Omental fat pad (tissue), 4 donors: ENCODE measurements around the gene COLEC12. TPM values are rescaled to one million over a fixed set of nuclear protein-coding genes. Genes with fewer than 3 reads are reported as not detected.

Experiments used
- ATAC-seq: fragments of 150-250 bp; one replicate; pipeline ENCODE4 v1.9.1; 2016; ENCODE audit warnings: mild to moderate bottlenecking, moderate library complexity; ENCODE audit not compliant: low FRiP score
- DNase-seq: peaks from one replicate; pipeline ENCODE4 v3.0.0-alpha.2; 2019; ENCODE audit warnings: low spot score
- total RNA-seq, 4 donors: library from RNA; depleted of rRNA; stranded (reverse); fragments of >200 nt; gene quantifications; one replicate each; pipeline ENCODE4 v1.1.0, GENCODE V29; 2016
- TF ChIP-seq, protein P1 (sequence below), 3 donors: fragments of 450-650 bp; IDR thresholded peaks; one replicate each; pipeline ENCODE4 v1.5.1; 2016 to 2017; ENCODE audit warnings: antibody characterized with exemption in 3 of 3, mild to moderate bottlenecking in 3 of 3, moderate library complexity in 2 of 3

Gene COLEC12
- total RNA-seq, 4 donors from 2014 or later, result 25.3 to 54.8 (median 42.7) TPM

DNA sequence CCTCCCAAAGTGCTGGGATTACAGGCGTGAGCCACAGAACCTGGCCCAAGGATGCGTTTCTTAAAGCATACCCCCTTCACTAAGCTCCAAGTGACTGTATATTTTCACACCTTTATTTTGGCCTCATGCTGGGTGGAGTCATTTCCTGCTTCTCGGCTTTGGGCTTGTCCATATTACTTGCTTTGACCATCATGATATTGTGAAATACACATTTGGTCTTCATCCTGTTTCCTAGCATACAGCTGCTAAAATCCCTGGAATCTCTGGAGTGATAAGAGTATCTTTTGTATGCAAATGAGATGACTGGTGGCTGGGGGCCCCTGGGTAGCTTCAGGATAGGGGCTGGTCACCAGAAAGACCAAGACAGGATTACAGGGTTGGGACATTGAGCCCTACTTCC, 17.6 kb upstream of the COLEC12 start:
- no peak for ATAC-seq

DNA sequence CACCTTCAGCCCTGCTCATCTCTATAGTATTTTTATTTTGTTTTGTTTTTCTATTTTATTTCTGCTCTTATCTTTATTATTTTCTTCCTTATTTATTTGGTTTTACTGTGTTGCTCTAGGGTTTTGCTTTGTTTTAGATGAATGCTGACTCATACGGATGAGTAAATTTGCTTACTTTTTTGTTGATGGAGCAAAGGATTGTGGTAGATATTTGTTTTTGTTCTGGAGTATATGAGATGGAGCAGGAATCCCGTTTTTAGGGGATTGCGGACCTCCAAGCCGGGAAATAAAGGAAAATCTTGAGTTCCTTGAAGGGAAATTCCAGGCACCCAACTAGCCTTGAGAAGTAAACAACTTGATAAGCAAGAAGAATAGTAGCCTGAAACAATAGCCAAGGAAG, 15.3 kb upstream of the COLEC12 start:
- TF ChIP-seq, protein P1, sequence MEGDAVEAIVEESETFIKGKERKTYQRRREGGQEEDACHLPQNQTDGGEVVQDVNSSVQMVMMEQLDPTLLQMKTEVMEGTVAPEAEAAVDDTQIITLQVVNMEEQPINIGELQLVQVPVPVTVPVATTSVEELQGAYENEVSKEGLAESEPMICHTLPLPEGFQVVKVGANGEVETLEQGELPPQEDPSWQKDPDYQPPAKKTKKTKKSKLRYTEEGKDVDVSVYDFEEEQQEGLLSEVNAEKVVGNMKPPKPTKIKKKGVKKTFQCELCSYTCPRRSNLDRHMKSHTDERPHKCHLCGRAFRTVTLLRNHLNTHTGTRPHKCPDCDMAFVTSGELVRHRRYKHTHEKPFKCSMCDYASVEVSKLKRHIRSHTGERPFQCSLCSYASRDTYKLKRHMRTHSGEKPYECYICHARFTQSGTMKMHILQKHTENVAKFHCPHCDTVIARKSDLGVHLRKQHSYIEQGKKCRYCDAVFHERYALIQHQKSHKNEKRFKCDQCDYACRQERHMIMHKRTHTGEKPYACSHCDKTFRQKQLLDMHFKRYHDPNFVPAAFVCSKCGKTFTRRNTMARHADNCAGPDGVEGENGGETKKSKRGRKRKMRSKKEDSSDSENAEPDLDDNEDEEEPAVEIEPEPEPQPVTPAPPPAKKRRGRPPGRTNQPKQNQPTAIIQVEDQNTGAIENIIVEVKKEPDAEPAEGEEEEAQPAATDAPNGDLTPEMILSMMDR (IDR thresholded peaks at IDR 0.05), result no peak
- no peak for DNase-seq
- ATAC-seq, result no peak

More for the DNA sequence above, 17.6 kb upstream of the COLEC12 start:
- TF ChIP-seq, protein P1 (IDR thresholded peaks at IDR 0.05), result no peak
- no peak for DNase-seq

DNA sequence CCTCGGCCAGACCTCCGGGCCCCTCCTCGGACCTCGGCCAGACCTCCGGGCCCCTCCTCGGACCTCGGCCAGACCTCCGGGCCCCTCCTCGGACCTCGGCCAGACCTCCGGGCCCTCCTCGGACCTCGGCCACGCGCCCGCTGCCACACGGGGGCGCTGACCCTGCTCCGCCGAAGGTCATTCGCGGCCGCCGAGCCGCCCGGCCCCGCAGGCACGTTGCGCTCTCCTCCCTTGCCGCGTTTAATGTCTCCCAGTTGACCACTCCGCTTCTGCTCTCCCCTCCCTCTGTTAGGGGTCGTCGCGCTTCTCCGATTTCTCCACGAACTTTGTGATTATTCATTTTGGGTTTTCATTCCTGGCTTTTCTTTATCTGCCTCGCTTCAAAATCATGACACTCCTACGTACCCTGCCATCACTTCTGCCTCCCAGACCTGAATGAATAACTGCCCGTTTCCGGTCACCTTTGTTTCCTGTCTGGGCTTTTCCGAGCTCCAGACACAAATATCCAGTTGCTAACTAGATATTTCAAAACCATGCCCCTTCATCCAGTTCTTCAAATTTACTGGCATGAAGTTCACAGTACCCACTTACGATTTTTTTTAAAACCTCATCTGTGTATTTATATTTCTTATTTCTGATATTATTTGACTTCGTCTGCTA, 14.8 kb upstream of the COLEC12 start:
- TF ChIP-seq, protein P1 (IDR thresholded peaks at IDR 0.05), result no peak
- DNase-seq (no peak), ATAC-seq (no peak)

DNA sequence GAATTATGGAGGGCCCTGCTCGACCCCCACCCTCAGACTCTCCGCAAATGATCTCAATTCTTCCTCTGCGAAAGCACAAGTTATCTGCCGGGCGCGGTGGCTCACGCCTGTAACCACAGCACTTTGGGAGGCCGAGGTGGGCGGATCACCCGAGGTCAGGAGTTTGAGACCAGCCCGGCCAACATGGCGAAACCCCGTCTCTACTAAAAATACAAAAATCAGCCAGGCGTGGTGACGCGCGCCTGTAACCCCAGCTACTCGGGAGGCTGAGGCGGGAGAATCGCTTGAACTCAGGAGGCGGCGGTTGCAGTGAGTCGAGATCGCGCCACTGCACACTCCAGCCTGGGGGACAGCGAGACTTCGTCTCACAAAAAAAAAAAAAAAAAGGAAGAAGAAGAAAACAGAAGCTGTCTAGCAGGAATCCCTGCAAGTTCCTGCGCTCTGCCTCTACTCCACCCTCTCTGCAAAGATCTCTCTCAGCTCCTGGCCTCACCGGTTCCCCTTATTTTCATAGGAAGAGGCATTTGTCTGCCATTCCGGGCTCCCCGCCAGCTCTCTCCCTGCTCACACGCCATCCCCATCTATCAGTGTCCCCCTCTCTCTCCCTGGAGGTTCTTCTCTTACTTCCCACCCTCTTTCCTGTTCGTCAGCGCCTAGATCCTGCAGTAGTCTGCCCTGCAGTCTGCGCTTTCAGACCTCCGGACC, 13.5 kb upstream of the COLEC12 start:
- no peak for ATAC-seq
- TF ChIP-seq, protein P1 (IDR thresholded peaks at IDR 0.05), result no peak
- no peak for DNase-seq

DNA sequence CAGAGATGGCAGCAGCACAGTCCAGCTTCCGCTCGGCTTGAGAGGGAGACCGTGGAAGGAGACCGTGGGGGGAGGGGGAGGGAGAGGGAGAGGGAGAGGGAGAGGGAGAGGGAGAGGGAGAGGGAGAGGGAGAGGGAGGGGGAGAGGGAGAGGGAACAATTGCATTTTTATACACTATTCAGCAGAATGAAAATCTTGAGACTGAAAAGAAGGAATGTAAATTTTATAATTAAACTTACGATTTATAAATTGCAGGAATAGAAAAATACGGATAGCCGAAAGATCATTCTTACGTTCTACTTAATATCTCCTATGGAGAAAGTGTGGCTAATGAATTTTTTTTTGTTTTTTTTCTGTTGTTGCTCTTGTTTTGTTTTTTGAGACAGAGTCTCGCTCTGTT, 12.5 kb upstream of the COLEC12 start:
- ATAC-seq, result no peak
- TF ChIP-seq, protein P1 (IDR thresholded peaks at IDR 0.05), result no peak
- no peak for DNase-seq

DNA sequence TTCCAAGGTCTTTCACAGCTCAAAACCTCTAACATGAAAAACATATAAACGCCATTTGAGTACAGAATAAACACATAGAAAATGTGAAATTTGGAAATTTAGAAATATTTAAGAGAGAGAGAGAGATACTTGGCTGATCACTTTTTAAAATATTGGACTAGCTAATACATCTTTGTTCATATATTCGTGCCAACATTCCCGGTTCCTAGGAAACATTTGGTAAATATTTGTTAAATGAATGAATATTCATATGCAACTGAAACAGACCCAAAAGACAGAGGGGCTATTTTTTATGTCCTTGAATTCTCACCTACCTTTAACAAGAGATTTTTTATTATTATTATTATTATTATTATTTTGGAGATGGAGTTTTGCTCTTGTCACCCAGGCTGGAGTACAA, 8.3 kb upstream of the COLEC12 start:
- no peak for DNase-seq
- TF ChIP-seq, protein P1 (IDR thresholded peaks at IDR 0.05), result no peak
- no peak for ATAC-seq

DNA sequence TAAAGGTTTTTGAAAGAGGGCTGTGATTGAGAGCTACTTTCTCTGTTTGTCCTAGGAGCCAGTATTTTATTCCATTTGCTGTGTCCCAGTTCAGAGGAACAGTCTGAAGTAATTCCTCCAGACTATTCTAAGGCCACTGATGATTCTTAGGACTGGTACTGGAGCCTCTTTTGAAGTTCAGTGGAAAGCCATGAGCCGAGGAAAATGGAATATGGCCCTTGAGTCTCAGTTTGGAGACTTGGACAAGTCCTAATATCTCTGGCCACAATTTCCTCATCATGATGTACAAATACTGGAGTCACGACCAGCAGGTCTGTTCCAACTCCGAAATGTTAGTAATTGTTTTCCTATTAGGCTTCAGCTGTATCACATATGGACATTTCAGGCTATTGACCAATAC, 7.1 kb upstream of the COLEC12 start:
- DNase-seq (no peak), ATAC-seq (no peak)
- TF ChIP-seq, protein P1 (IDR thresholded peaks at IDR 0.05), result no peak
